ENCODE data around the gene ACSM3.

ACSM3 gene

DNA sequence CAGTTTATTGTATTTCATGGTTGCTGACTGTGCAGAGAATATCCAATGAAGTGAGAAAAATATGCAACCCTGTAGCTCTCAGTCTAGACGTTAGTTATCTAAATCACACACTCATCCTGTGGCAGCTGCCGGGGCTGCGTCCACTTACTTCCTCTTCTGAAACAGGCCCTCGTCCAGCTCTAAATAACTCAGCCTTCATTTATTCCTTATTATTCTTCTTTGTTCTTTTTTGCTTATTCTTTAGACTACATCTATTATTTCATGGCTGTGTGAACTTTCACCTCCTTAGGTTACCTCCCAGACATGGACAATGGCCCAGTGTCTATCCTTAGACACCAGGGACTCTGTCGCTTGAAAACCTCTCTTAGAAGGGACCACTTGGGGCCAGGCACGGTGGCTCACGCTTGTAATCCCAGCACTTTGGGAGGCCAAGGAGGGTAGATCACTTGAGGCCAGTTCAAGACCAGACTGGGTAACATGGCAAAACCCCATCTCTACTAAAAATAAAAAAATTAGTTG is 18.8 kb upstream of the ACSM3 start:
- no peak for DNase-seq (ENCODE audit: low read depth)
- H3K4me3 ChIP-seq (ENCODE audit: control insufficient read depth, low read depth, low read length), result no peak overlapping the region
- TF ChIP-seq, protein P1, sequence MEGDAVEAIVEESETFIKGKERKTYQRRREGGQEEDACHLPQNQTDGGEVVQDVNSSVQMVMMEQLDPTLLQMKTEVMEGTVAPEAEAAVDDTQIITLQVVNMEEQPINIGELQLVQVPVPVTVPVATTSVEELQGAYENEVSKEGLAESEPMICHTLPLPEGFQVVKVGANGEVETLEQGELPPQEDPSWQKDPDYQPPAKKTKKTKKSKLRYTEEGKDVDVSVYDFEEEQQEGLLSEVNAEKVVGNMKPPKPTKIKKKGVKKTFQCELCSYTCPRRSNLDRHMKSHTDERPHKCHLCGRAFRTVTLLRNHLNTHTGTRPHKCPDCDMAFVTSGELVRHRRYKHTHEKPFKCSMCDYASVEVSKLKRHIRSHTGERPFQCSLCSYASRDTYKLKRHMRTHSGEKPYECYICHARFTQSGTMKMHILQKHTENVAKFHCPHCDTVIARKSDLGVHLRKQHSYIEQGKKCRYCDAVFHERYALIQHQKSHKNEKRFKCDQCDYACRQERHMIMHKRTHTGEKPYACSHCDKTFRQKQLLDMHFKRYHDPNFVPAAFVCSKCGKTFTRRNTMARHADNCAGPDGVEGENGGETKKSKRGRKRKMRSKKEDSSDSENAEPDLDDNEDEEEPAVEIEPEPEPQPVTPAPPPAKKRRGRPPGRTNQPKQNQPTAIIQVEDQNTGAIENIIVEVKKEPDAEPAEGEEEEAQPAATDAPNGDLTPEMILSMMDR (conservative IDR thresholded peaks at IDR 0.05; ENCODE audit: control insufficient read depth, insufficient read depth, low read depth, low read length), result no peak

GRCh38 chr16:20746461-20746860 is 17.4 kb upstream of the ACSM3 start:
- no peak overlapping the region for H3K4me3 ChIP-seq (ENCODE audit: control insufficient read depth, low read depth, low read length)
- DNase-seq (ENCODE audit: low read depth), result no peak
- TF ChIP-seq, protein P1 (conservative IDR thresholded peaks at IDR 0.05; ENCODE audit: control insufficient read depth, insufficient read depth, low read depth, low read length), result no peak

GRCh38 chr16:20747030-20747816 is 16.6 kb upstream of the ACSM3 start:
- TF ChIP-seq, protein P1 (conservative IDR thresholded peaks at IDR 0.05; ENCODE audit: control insufficient read depth, insufficient read depth, low read depth, low read length), result no peak
- no peak overlapping the region for H3K4me3 ChIP-seq (ENCODE audit: control insufficient read depth, low read depth, low read length)
- no peak for DNase-seq (ENCODE audit: low read depth)

- TF ChIP-seq, protein P1 (conservative IDR thresholded peaks at IDR 0.05; ENCODE audit: control insufficient read depth, insufficient read depth, low read depth, low read length), result no peak
- DNase-seq (ENCODE audit: low read depth), result no peak
- no peak overlapping the region for H3K4me3 ChIP-seq (ENCODE audit: control insufficient read depth, low read depth, low read length)
These were observed 14.3 kb upstream of the ACSM3 start for GRCh38 chr16:20749474-20749873.

GRCh38 chr16:20750558-20750957 is 13.3 kb upstream of the ACSM3 start:
- DNase-seq (ENCODE audit: low read depth), result no peak
- TF ChIP-seq, protein P1 (conservative IDR thresholded peaks at IDR 0.05; ENCODE audit: control insufficient read depth, insufficient read depth, low read depth, low read length), result no peak

DNA sequence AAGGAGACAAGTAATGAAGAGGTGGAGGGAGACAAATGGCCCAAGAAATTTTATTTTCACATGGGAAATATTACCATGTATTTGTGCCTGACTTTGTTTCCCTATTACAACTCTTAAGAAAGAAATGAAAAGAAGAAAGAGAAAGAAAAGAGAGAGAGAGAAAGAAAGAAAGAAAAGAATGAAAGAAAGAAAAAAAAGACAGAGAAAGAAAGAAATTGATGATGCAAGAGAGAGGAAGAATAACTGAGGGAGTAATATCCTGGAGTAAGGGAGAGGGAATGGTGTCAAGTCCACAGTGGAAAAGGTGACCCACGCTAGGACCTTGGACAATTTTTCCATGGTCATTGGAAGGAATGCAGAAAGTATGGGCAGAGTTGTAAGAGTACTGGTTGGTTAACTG is 10.1 kb upstream of the ACSM3 start:
- H3K4me3 ChIP-seq (ENCODE audit: control insufficient read depth, low read depth, low read length), result no peak overlapping the region
- DNase-seq (ENCODE audit: low read depth), result no peak
- TF ChIP-seq, protein P1 (conservative IDR thresholded peaks at IDR 0.05; ENCODE audit: control insufficient read depth, insufficient read depth, low read depth, low read length), result no peak

More at GRCh38 chr16:20750558-20750957, 13.3 kb upstream of the ACSM3 start:
- no peak overlapping the region for H3K4me3 ChIP-seq (ENCODE audit: control insufficient read depth, low read depth, low read length)
